ENCODE results near the gene FAM9C. TPM values are rescaled to one million over a fixed set of nuclear protein-coding genes. Genes with fewer than 3 reads are reported as not detected.
"Not testable (repeated sequence)": the region's sequence is repeated elsewhere in the genome, so short reads cannot be mapped to it uniquely, and the experiment has no call there.

The FAM9C gene
- total RNA-seq, 2 donors from 2014 or later, result 6.5 TPM; not detected in 1

GRCh38 chrX:13066391-13066790 lies 22.0 kb upstream of the FAM9C start:
- Histone ChIP-seq H3K4me1 (replicated peaks) (no peaks in the 10 kb centered on the region), H3K9me3 (no peaks in the 10 kb centered on the region), H3K36me3 (no peaks in the 10 kb centered on the region), H3K4me3 (no peak overlapping the region), H3K27ac (no peak overlapping the region), H3K27me3 (replicated peaks; ENCODE audit: insufficient read depth) (no peaks in the 10 kb centered on the region)
- intact Hi-C loops (cut with DNase I), result no loop called here
- DNase-seq (ENCODE audit: low spot score), result no peak
- WGBS, result 89% methylated on average over 4 of the region's 4 CpGs
- no peak for TF ChIP-seq CTCF (IDR thresholded peaks at IDR 0.05)
- TF ChIP-seq POLR2A (IDR thresholded peaks at IDR 0.05), result no peak
- TF ChIP-seq POLR2AphosphoS5 (IDR thresholded peaks at IDR 0.05), result no peak

- Histone ChIP-seq H3K4me3 (no peak overlapping the region), H3K36me3 (no peaks in the 10 kb centered on the region), H3K4me1 (replicated peaks) (no peaks in the 10 kb centered on the region), H3K9me3 (no peaks in the 10 kb centered on the region), H3K27ac (no peak overlapping the region), H3K27me3 (replicated peaks; ENCODE audit: insufficient read depth) (no peaks in the 10 kb centered on the region)
- WGBS, result 26% methylated on average over 2 of the region's 2 CpGs
- DNase-seq (ENCODE audit: low spot score), result peak; percentile 7
- intact Hi-C loops (cut with DNase I), result no loop called here
- TF ChIP-seq CTCF (IDR thresholded peaks at IDR 0.05) (no peak), POLR2AphosphoS5 (IDR thresholded peaks at IDR 0.05) (peak; percentile 57), POLR2A (IDR thresholded peaks at IDR 0.05) (no peak)
These were observed 20.3 kb upstream of the FAM9C start for GRCh38 chrX:13064599-13065143.

- 93% methylated on average over 2 of the region's 2 CpGs for WGBS
- H3K9me3 ChIP-seq; H3K27me3 ChIP-seq (replicated peaks; ENCODE audit: insufficient read depth); DNase-seq (ENCODE audit: low spot score); H3K27ac ChIP-seq; H3K4me3 ChIP-seq; intact Hi-C loops (cut with DNase I); H3K4me1 ChIP-seq (replicated peaks); H3K36me3 ChIP-seq: not testable (repeated sequence)
These were observed 18.7 kb upstream of the FAM9C start for GRCh38 chrX:13063124-13063523.

- H3K27me3 ChIP-seq (replicated peaks; ENCODE audit: insufficient read depth); H3K27ac ChIP-seq; DNase-seq (ENCODE audit: low spot score); H3K4me1 ChIP-seq (replicated peaks); intact Hi-C loops (cut with DNase I); H3K36me3 ChIP-seq; H3K4me3 ChIP-seq; H3K9me3 ChIP-seq: not testable (repeated sequence)
These were observed 17.9 kb upstream of the FAM9C start for GRCh38 chrX:13062331-13062730.

- H3K27me3 ChIP-seq (replicated peaks; ENCODE audit: insufficient read depth); H3K4me3 ChIP-seq; H3K9me3 ChIP-seq; DNase-seq (ENCODE audit: low spot score); intact Hi-C loops (cut with DNase I); H3K36me3 ChIP-seq; H3K4me1 ChIP-seq (replicated peaks); H3K27ac ChIP-seq: not testable (repeated sequence)
- 93% methylated on average over 4 of the region's 4 CpGs for WGBS
These were observed 16.8 kb upstream of the FAM9C start for GRCh38 chrX:13061215-13061708.

GRCh38 chrX:13059637-13060499 lies 15.4 kb upstream of the FAM9C start:
- no peaks in the 10 kb centered on the region for H3K27me3 ChIP-seq (replicated peaks; ENCODE audit: insufficient read depth)
- H3K4me3 ChIP-seq, result no peak overlapping the region
- no peak for DNase-seq (ENCODE audit: low spot score)
- intact Hi-C loops (cut with DNase I), result no loop called here
- 81% methylated on average over 3 of the region's 3 CpGs for WGBS
- TF ChIP-seq POLR2A (IDR thresholded peaks at IDR 0.05) (no peak), POLR2AphosphoS5 (IDR thresholded peaks at IDR 0.05) (no peak), CTCF (IDR thresholded peaks at IDR 0.05) (no peak)
- no peaks in the 10 kb centered on the region for H3K4me1 ChIP-seq (replicated peaks)
- no peaks in the 10 kb centered on the region for H3K9me3 ChIP-seq
- no peaks in the 10 kb centered on the region for H3K36me3 ChIP-seq
- H3K27ac ChIP-seq, result no peak overlapping the region

Measured in prostate gland (tissue), 2 donors.